ENCODE data around the gene ARNT2.
"Not testable (repeated sequence)": the region's sequence is repeated elsewhere in the genome, so short reads cannot be mapped to it uniquely, and the experiment has no call there.

ARNT2 gene

DNA sequence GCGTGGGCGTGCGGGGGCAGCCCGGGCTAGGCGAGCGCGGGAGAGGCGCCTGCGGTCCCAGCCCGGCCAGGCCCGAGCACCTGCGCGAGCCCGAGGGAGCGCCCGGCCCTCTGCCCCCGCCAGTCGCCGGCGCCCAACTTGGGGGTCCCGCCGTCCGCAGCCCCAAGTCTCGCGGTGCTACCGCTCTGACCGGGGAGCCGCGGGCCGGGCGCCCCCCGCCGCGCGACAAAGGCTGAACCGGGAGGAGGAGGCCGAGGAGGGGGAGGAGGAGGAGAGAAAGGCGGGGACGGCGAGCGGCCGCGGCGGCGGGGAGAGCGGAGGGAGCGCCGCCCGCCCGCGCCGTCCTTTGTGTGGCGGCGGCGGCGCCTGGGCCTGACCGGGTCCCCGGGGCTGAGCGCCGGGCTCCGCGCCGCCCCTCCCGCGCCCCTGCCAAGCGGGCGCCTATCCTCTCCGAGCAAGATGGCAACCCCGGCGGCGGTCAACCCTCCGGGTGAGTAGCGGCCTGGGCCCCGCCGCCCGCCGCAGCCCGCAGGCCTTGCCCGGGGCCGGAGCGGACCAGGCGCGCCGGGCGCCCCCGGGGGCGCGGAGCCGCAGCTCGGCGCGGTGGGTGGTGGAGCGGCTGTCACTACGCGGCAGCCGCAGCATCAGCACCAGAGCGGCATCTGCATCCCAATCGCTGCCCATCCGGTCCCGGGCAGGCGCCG lies at the start of gene ARNT2:
Gene ARNT2, plus strand, starts transcription at position 326 of the 704 bp plus-strand sequence. Its CDS starts 134 bp downstream, at position 460.
- no peak for DNase-seq (ENCODE audit: low read depth)

GRCh38 chr15:80367094-80367493 lies 37.1 kb upstream of the ARNT2 start:
- no peak for DNase-seq (ENCODE audit: low read depth)

GRCh38 chr15:80367661-80368060 lies 36.5 kb upstream of the ARNT2 start:
- no peak for DNase-seq (ENCODE audit: low read depth)

- DNase-seq (ENCODE audit: low read depth) = no peak
Measured at GRCh38 chr15:80371924-80372323, 32.3 kb upstream of the ARNT2 start.

DNA sequence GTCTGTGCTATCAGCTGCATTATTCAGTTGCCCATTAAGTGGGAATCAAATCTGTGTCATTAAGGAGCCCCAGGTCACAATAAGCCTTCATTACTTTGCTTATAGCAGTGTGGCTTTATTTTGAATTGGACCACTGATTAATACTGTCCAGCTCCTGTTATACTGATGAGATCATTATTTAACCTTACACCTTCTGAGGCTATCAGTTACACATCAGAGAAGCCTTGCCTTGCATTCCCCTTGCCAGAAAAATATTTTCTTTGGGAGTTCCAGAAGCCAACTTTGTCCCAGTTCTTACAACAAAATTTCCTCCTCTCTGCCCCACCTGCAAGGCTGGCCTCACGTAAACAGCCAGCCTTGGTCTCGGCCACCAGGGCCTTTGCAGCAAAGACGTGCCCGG lies 29.7 kb upstream of the ARNT2 start:
- no peak for DNase-seq (ENCODE audit: low read depth)

GRCh38 chr15:80375968-80376891 lies 28.0 kb upstream of the ARNT2 start:
- no peak for DNase-seq (ENCODE audit: low read depth)

- DNase-seq (ENCODE audit: low read depth) = no peak
Measured at GRCh38 chr15:80379693-80380092, 24.5 kb upstream of the ARNT2 start.

GRCh38 chr15:80380154-80380553 lies 24.0 kb upstream of the ARNT2 start:
- no peak for DNase-seq (ENCODE audit: low read depth)

DNA sequence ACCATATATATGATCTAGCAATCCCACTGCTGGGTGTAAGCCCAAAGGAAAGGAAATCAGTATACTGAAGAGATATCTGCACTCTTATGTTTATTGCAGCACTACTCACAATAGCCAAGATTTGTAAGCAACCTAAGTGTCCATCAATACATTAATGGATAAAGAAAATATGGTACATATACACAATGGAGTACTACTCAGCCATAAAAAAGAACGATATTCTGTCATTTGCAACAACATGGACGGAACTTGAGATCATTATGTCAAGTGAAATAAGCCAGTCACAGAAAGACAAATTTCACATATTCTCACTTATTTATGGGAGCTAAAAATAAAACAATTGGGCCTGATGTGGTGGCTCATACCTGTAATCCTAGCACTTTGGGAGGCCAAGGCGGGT lies 21.9 kb upstream of the ARNT2 start:
- DNase-seq (ENCODE audit: low read depth) = no peak

GRCh38 chr15:80384432-80384831 lies 19.8 kb upstream of the ARNT2 start:
- DNase-seq (ENCODE audit: low read depth) = no peak

- no peak for DNase-seq (ENCODE audit: low read depth)
Measured at GRCh38 chr15:80386151-80386550, 18.0 kb upstream of the ARNT2 start.

DNA sequence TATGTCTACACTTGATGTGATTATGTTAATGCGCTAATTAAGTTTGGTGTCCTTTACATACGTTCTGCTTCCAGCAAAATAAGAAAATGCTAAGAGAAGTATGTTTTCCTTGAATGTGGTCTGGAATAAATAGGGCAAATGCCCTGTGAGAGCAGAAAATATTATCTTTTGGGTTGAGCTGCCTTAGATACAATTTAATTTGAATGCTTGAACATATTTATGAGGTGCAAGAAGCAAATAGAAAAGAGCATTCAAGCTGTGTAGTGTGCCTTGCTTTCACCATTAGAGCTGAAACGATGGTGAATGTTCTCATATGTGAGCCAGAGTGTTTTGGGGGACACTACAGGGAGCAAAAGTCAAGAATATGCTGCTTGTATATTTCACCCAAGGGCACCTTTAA lies 15.9 kb upstream of the ARNT2 start:
- DNase-seq (ENCODE audit: low read depth) = no peak

- no peak for DNase-seq (ENCODE audit: low read depth)
Measured at GRCh38 chr15:80389370-80389769, 14.8 kb upstream of the ARNT2 start.

GRCh38 chr15:80390942-80391341 lies 13.2 kb upstream of the ARNT2 start:
- not testable (repeated sequence) for DNase-seq (ENCODE audit: low read depth)

- no peak for DNase-seq (ENCODE audit: low read depth)
Measured at GRCh38 chr15:80395616-80396015, 8.6 kb upstream of the ARNT2 start.

- no peak for DNase-seq (ENCODE audit: low read depth)
Measured at GRCh38 chr15:80396096-80396495, 8.1 kb upstream of the ARNT2 start.

DNA sequence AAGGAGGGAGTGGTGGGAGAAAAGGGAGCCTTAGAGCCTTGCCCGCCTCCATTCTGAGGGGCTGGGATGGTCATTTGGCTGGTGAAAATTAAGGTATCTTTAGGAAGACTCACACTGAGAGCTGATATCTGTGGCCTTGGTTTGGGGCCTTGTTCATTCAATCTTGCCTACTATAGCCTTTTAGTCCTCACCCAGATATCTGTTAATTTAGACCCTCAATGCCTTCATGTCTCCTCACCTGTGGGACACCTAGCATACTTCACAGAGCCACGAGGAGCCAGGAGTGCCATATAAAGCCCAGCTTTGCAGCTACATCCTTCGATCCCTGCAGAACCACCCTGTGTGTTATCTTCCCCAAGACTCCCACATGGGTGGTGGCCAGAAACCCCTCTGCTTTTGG lies 4.7 kb upstream of the ARNT2 start:
- DNase-seq (ENCODE audit: low read depth) = no peak

DNA sequence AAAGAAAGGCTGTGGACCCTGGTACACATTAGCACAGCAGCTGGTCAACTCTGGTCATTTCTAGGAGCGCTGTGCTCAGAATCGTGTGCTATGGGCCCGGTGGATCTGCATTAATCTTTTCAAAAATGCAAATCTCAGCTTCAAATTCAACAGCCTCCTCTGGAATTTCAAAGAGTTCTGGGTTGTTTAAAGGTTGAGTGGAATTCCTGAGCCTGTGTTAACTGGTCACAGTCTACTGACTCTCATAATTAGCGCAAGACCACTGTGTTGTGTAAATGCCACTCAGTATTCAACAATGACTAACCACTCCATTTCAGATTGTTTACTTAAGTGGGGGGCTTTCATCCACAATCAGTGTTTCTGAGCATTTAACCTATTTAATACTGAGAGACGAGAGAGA lies 2.7 kb upstream of the ARNT2 start:
- DNase-seq (ENCODE audit: low read depth) = no peak

GRCh38 chr15:80402339-80402738 lies 1.8 kb upstream of the ARNT2 start:
- no peak for DNase-seq (ENCODE audit: low read depth)

DNA sequence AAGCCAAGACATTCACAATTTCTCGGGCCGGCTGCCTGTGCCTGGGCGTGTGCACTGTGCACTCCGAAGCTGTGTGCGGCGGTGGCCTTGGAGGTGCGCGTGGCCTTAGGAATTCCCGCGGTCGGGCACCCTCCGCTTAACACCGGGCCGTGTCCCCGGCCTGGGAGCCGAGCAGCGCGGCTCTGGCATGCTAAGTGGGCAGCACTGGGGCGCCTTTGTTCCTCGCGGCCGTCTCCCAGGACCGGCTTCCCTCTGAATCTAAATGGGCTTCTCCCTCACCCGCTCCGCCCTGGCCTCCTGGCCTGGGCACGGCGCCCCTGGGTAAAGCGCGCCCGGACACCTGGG lies 498 bp upstream of the ARNT2 start:
- DNase-seq (ENCODE audit: low read depth) = no peak

- no peak for DNase-seq (ENCODE audit: low read depth)
Measured at GRCh38 chr15:80404761-80405553, 775 bp downstream of the ARNT2 start.

DNA sequence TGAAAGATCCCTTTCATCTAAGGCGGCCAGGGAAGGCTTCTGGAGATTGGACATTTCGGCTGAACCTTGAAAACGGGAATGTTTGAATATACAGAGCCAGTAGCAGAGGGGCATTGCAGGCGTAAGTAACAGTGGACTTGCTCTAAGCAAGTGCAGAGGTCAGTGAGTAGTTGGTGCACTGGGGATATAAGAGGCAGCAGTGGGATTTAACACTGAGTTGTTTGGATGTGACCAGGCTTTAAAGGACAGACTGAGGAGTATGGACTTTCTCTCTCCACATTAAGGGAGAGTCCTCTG lies 1.3 kb downstream of the ARNT2 start:
- DNase-seq (ENCODE audit: low read depth) = no peak

- no peak for DNase-seq (ENCODE audit: low read depth)
Measured at GRCh38 chr15:80405970-80406369, 1.8 kb downstream of the ARNT2 start.

Data from stimulated activated CD8-positive, alpha-beta memory T cell treated with anti-CD3 and anti-CD28 coated beads, Interleukin-15, amount 100 ng/mL, for 1 hour (primary cell).